HEK293 (cell line): ENCODE results near the gene CKMT2.

Experiments
- KLF1 ChIP-seq: fragments of 450-650 bp; formaldehyde crosslinking; IDR thresholded peaks from 2 replicates; pipeline ENCODE4 v1.5.1; 2016; ENCODE audit warnings: missing biosample characterization, missing genetic modification characterization
- KLF16 ChIP-seq: fragments of 450-650 bp; formaldehyde crosslinking; IDR thresholded peaks from 2 replicates; pipeline ENCODE4 v1.5.1; 2017; ENCODE audit warnings: missing biosample characterization, missing genetic modification characterization
- ZFHX2 ChIP-seq: fragments of 450-650 bp; formaldehyde crosslinking; conservative IDR thresholded peaks from 2 replicates; pipeline ENCODE4 v1.5.1; 2016; ENCODE audit warnings: missing biosample characterization, missing genetic modification characterization
- ZNF416 ChIP-seq: fragments of 450-650 bp; formaldehyde crosslinking; IDR thresholded peaks from 2 replicates; pipeline ENCODE4 v1.5.1; 2016; ENCODE audit warnings: missing biosample characterization, missing genetic modification characterization
- ZNF707 ChIP-seq: fragments of 450-650 bp; formaldehyde crosslinking; IDR thresholded peaks from 2 replicates; pipeline ENCODE4 v1.5.1; 2016; ENCODE audit warnings: missing biosample characterization, missing genetic modification characterization
- TF ChIP-seq, protein P1 (sequence below): fragments of 450-650 bp; formaldehyde crosslinking; IDR thresholded peaks from 2 replicates; pipeline ENCODE4 v1.5.1; 2016; ENCODE audit warnings: missing biosample characterization, missing genetic modification characterization

GRCh38 chr5:81204205-81204604 is 28.9 kb upstream of the CKMT2 start:
- TF ChIP-seq, protein P1, sequence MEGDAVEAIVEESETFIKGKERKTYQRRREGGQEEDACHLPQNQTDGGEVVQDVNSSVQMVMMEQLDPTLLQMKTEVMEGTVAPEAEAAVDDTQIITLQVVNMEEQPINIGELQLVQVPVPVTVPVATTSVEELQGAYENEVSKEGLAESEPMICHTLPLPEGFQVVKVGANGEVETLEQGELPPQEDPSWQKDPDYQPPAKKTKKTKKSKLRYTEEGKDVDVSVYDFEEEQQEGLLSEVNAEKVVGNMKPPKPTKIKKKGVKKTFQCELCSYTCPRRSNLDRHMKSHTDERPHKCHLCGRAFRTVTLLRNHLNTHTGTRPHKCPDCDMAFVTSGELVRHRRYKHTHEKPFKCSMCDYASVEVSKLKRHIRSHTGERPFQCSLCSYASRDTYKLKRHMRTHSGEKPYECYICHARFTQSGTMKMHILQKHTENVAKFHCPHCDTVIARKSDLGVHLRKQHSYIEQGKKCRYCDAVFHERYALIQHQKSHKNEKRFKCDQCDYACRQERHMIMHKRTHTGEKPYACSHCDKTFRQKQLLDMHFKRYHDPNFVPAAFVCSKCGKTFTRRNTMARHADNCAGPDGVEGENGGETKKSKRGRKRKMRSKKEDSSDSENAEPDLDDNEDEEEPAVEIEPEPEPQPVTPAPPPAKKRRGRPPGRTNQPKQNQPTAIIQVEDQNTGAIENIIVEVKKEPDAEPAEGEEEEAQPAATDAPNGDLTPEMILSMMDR (tag by site-specific recombination), result no peak
- TF ChIP-seq KLF16 (tag by site-specific recombination), result no peak
- TF ChIP-seq ZFHX2 (tag by site-specific recombination), result no peak
- TF ChIP-seq ZNF707 (tag by site-specific recombination), result no peak
- no peak for TF ChIP-seq KLF1
- TF ChIP-seq ZNF416, result no peak
